Progenitor cell of endocrine pancreas (in vitro differentiated cells): ENCODE results near the gene NFX1. TPM values are rescaled to one million over a fixed set of nuclear protein-coding genes. Genes with fewer than 3 reads are reported as not detected.
A peak's percentile ranks its signal among the peaks of the same experiment; 100 is the strongest.
"Not testable (repeated sequence)": the region's sequence is repeated elsewhere in the genome, so short reads cannot be mapped to it uniquely, and the experiment has no call there.

ENCODE experiments used
- DNase-seq: peaks from one replicate; pipeline ENCODE4 v3.0.0; 2021; ENCODE audit warnings: low spot score; ENCODE audit not compliant: unreplicated experiment
- H3K27ac Mint-ChIP-seq: 2 replicates; pipeline ENCODE4 v1.8.0; 2021; ENCODE audit warnings: mild to moderate bottlenecking, moderate library complexity, mixed read lengths
- H3K27me3 Mint-ChIP-seq: 2 replicates; pipeline ENCODE4 v1.8.0; 2021; ENCODE audit warnings: mixed read lengths
- H3K36me3 Mint-ChIP-seq: 2 replicates; pipeline ENCODE4 v1.8.0; 2022; ENCODE audit warnings: mixed read lengths; ENCODE audit not compliant: insufficient read depth
- H3K4me1 Mint-ChIP-seq: 2 replicates; pipeline ENCODE4 v1.8.0; 2021; ENCODE audit warnings: low read depth, mixed read lengths
- H3K4me3 Mint-ChIP-seq: 2 replicates; pipeline ENCODE4 v1.8.0; 2021; ENCODE audit warnings: low read depth, mild to moderate bottlenecking, moderate library complexity, mixed read lengths
- H3K9me3 Mint-ChIP-seq: 2 replicates; pipeline ENCODE4 v1.8.0; 2021; ENCODE audit warnings: low read depth, mixed read lengths
- CTCF ChIP-seq: fragments of 200-600 bp; sonication (generic); IDR thresholded peaks from one replicate; pipeline ENCODE4 v1.5.0; 2021; ENCODE audit warnings: antibody characterized with exemption, mild to moderate bottlenecking; ENCODE audit not compliant: unreplicated experiment
- total RNA-seq: library from RNA; stranded (reverse); gene quantifications from 2 replicates; pipeline ENCODE4 v1.2.1, GENCODE V29; 2021

The NFX1 gene
- total RNA-seq, 1 donor from 2014 or later: 29.4 TPM

- H3K9me3 Mint-ChIP-seq: no peaks in the 10 kb centered on the region
- no peak for DNase-seq
- H3K27me3 Mint-ChIP-seq: no peaks in the 10 kb centered on the region
- H3K36me3 Mint-ChIP-seq: peaks cover 26% of the 10 kb centered on the region
- TF ChIP-seq CTCF: no peak
- peak overlapping the region; percentile 0 for H3K27ac Mint-ChIP-seq
- H3K4me3 Mint-ChIP-seq: no peak overlapping the region
- no peaks in the 10 kb centered on the region for H3K4me1 Mint-ChIP-seq
Observed at GRCh38 chr9:33315371-33315770, 25.1 kb downstream of the NFX1 start.

- not testable (repeated sequence) for H3K27ac Mint-ChIP-seq, DNase-seq, H3K9me3 Mint-ChIP-seq, H3K27me3 Mint-ChIP-seq, H3K4me3 Mint-ChIP-seq, H3K4me1 Mint-ChIP-seq
- peaks cover 36% of the 10 kb centered on the region for H3K36me3 Mint-ChIP-seq
Observed at GRCh38 chr9:33317136-33317535, 26.8 kb downstream of the NFX1 start.

- H3K9me3 Mint-ChIP-seq: no peaks in the 10 kb centered on the region
- peaks cover 42% of the 10 kb centered on the region for H3K36me3 Mint-ChIP-seq
- H3K27me3 Mint-ChIP-seq: no peaks in the 10 kb centered on the region
Observed at GRCh38 chr9:33318225-33318624, 27.9 kb downstream of the NFX1 start.

GRCh38 chr9:33318781-33319180 lies 28.5 kb downstream of the NFX1 start:
- Mint-ChIP-seq H3K4me1 (no peaks in the 10 kb centered on the region), H3K9me3 (no peaks in the 10 kb centered on the region), H3K27me3 (no peaks in the 10 kb centered on the region), H3K27ac (no peak overlapping the region), H3K36me3 (peaks cover 37% of the 10 kb centered on the region), H3K4me3 (no peak overlapping the region)
- no peak for TF ChIP-seq CTCF
- no peak for DNase-seq

More at GRCh38 chr9:33318225-33318624, 27.9 kb downstream of the NFX1 start:
- Mint-ChIP-seq H3K4me3 (no peak overlapping the region), H3K4me1 (no peaks in the 10 kb centered on the region), H3K27ac (no peak overlapping the region)
- no peak for TF ChIP-seq CTCF
- DNase-seq: no peak

GRCh38 chr9:33320230-33320567 lies 29.9 kb downstream of the NFX1 start:
- Mint-ChIP-seq H3K4me1 (no peaks in the 10 kb centered on the region), H3K4me3 (no peak overlapping the region), H3K27ac (no peak overlapping the region), H3K9me3 (no peaks in the 10 kb centered on the region), H3K36me3 (peaks cover 44% of the 10 kb centered on the region), H3K27me3 (no peaks in the 10 kb centered on the region)
- no peak for DNase-seq
- no peak for TF ChIP-seq CTCF

GRCh38 chr9:33320568-33321261 lies 30.4 kb downstream of the NFX1 start:
- no peak overlapping the region for H3K4me3 Mint-ChIP-seq
- no peaks in the 10 kb centered on the region for H3K9me3 Mint-ChIP-seq
- peaks cover 44% of the 10 kb centered on the region for H3K36me3 Mint-ChIP-seq
- no peak for DNase-seq
- no peak overlapping the region for H3K27ac Mint-ChIP-seq
- TF ChIP-seq CTCF: no peak
- no peaks in the 10 kb centered on the region for H3K27me3 Mint-ChIP-seq
- H3K4me1 Mint-ChIP-seq: no peaks in the 10 kb centered on the region
